ENCODE measurements around the gene PNRC1.
"Not testable (repeated sequence)": the region's sequence is repeated elsewhere in the genome, so short reads cannot be mapped to it uniquely, and the experiment has no call there.

Gene PNRC1

DNA sequence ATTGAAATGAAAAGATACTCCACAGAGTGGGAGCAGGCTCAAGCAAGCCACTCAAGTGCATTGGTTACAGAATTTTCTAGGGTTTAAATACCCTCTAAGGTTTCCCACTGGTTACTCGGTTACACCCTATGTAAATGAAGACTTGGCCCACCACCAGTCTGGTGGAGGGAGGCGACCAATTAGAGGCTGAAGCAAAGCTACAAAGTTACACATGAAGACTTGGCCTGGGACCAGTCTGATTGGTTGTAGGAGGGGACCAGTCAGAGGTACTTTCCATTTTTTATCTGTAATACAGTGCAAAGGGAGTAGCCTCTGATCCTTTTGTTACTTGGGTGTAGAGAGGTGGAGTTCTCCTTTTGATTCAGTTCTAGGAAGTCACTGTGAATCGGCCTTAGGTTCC lies 29.7 kb downstream of the PNRC1 start:
- no peak for DNase-seq (ENCODE audit: low read depth)

DNA sequence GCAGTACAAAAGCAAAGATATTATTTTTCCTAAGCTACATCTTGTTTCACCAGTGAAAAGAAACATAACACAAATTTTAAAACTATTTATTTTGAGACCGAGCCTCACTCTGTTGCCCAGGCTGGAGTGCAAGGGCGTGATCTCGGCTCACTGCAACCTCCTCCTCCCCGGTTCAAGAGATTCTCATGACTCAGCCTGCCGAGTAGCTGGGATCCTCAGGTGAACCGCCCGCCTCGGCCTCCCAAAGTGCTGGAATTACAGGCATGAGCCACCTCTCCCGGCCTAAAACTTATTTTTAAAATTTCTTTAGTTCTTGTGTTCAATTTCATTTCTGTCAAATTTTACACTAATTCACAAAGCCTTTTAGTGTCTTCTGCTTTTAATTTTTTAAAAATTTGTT lies 31.4 kb downstream of the PNRC1 start:
- no peak for DNase-seq (ENCODE audit: low read depth)

DNA sequence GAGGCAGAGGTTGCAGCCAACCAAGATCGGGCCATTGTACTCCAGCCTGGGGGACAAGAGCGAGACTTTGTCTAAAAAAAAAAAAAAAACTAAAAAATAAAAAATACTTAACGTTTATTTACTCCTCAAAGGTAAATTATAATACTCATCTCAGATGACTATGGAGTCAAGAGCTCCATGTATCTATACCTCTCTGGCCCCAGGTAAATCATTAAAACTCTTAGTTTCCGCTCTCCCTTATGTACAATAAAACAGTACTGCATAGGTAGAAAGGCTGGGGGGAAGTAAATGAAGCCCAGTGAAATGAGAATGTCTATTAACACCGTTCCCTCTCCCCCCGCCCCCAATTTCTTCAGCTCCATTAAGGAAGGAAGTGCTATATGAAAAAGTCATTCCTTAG lies 36.2 kb downstream of the PNRC1 start:
- no peak for DNase-seq (ENCODE audit: low read depth)

DNA sequence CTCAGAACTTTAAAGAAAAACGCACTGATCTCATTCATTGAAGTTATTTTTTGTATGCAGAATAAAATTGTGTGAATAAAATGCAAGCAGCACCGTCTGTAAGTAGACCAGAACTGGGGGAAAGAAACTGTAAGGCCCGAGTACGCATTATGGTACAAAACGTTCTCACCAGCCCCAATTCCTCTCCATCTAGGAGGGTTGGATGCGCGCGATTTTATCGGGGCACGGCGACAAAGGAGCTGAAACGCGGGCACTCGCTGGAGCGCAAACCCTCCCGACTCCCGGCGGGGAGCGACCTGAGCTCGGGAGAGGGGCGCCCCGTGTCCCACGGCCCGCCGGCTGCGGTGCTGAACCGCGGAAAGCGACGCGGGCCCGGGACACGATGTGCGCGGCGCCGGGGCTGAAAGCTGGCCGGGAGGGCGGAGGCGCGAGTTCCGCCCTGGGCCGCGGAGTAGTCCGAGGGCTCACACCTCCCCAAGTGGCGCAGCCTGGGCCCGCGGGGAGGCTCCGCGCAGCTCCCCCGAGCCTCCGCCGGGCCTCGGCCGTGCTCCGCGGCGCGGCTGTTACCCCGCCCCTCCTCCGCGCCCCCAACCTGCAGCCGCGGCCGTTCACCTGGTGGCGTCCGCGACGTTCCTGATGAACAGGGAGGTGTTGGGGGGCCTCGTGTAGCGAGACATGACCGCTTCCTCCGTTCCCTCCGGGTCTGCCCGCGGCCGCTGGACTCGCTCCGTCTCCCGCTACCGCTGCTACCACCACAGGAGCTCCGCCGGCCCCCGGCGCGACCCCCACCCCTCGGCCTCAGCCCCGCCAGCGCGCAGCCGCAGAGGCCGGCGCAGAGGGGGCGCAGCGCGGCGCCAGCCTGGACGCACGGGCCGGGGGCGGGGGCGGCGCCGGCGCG lies 36.9 kb downstream of the PNRC1 start, which contains the start of gene SRSF12:
TSS of gene SRSF12 (minus strand) at position 861 of the 898 bp plus-strand sequence. CDS start at position 677, 184 bp downstream.
- DNase-seq (ENCODE audit: low read depth) = no peak

DNA sequence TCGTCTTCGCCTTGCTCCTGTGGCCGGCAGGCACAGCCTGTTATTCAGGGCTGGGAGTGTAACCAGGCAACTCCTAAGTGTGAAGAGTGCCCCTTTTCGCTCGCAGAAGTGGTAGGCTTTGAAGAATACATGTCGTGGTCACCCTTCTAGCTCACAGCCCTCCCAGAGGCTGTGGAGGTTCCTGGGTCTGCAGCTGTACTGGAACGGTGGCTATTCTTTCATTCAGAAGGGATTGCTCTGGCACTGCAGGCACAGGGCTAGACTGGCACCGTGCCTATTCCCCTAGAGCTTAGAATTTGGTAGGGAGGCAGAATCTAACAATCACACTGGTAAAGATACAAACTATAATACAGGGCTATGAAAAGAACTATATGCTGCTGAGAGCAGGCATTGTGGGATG lies 38.4 kb downstream of the PNRC1 start:
- DNase-seq (ENCODE audit: low read depth) = no peak

DNA sequence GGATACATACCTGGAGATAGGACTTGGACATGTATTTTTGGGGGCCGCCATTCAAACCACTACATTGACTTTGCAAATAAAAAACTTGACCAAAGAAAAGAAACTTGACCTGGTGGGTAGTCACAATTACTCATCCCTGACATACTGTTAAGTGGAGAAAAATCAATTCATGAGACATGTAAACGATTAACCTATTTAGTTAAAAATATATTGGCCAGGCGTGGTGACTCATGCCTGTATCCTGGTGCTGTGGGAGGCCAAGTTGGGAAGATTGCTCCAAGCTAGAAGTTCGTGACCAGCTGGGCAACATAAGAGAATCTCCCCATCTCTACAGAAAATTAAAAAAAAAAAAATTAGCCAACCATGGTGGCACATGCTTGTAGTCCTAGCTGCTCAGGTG lies 39.8 kb downstream of the PNRC1 start:
- DNase-seq (ENCODE audit: low read depth) = no peak

DNA sequence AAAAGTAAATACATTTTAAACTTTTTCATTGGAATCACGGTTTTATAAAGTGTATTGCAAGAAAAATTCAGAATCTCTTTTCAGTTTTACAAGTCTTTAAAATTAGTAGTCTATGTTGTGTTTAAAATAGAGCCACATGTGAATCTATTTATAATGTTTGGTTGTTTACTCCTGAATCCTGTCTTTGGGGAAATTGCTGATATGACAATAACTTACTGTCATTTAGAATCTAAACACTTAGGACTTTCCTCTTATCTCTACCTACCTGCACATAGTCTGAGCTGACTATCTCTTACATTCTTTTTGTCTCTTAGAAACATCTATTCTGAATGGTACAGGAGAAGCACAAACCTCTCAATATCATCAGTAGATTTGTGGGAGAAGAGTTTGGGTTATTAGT lies 41.4 kb downstream of the PNRC1 start:
- DNase-seq (ENCODE audit: low read depth) = no peak

DNA sequence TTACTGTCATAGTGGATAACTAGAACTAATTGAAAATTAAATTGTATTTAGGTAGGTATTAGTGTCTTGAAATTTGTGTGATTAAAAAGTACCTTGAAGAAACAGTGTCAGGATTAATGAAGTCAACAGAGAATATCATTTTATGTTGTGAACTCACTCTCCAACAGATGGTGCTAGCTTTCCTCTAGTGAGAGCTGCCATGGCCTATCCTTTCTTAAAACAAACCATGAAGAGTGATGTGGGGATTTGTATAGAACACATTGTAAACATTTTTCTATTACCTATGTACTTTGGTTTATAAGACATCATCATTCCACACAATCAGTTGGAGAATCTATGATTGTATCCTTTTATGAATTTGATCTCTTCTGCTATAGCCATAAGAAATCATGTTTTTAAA lies 42.1 kb downstream of the PNRC1 start:
- no peak for DNase-seq (ENCODE audit: low read depth)

DNA sequence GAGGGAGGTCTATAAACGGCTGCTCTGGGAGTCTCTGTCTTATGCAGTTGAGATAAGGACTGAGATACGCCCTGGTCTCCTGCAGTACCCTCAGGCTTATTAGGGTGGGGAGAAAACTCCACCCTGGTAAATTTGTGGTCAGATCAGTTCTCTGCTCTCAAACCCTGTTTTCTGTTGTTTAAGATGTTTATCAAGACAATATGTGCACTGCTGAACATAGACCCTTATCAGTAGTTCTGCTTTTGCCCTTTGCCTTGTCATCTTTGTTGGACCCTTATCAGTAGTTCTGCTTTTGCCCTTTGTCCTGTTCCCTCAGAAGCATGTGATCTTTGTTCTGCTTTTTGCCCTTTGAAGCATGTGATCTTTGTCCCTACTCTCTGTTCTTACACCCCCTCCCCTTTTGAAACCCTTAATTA lies 47.7 kb downstream of the PNRC1 start:
- not testable (repeated sequence) for DNase-seq (ENCODE audit: low read depth)

DNA sequence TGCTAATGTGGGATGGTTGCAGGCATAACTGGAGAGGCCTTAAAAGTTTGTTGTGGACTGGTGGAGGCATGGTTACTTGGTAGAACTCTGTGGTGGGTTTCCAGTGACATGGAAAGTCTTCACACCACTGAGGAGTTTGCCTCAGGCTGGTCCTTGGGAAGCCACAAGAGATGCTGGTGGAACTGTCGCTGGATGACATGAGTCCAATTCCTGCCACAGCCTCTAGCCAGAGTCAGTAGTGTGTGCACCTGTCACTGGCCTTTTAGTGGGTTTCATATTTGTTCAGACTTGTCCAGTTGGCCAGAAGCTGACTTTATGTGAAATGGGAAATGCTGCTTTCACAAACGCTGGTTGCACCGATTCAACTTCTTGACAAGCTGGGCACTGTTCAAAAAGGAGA lies 51.0 kb downstream of the PNRC1 start:
- DNase-seq (ENCODE audit: low read depth) = no peak

DNA sequence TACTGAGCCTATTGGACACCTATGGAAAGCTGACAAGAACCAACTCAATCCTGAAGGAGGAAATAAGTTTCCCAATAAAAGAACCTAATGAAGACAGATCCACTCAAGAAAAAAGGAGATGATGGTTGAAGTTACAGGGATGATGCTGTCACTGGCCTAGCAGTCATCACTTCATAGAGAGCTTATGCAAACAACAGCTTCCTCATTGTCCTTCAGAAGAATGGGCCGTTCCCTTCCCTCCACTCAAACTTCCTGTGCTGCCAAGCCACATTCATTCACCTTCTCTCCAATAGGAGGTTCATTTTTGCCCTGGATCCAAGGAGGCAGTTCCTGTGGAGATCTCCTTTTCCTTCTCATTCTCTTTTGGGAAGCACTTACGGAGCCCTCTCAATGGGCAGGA lies 51.5 kb downstream of the PNRC1 start:
- DNase-seq (ENCODE audit: low read depth) = no peak

DNA sequence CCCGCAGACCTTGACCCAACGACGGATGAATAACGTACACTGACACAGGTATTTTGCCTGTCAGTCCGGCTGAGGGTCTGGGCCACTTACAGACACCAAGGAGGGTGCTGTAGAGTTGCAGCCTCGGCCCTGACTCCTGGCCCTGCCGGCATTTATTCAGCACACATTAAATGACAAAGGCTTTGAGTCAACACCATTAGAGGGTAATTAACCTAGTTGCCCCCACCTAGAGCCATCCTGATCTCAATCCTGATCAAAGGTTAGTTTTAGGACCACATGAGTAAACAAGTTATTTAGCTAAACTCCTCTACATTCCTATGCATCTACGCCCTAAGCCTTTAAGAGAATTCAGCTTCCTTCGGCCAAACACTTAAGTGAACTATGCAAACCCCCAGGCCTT lies 53.4 kb downstream of the PNRC1 start:
- DNase-seq (ENCODE audit: low read depth) = no peak

DNA sequence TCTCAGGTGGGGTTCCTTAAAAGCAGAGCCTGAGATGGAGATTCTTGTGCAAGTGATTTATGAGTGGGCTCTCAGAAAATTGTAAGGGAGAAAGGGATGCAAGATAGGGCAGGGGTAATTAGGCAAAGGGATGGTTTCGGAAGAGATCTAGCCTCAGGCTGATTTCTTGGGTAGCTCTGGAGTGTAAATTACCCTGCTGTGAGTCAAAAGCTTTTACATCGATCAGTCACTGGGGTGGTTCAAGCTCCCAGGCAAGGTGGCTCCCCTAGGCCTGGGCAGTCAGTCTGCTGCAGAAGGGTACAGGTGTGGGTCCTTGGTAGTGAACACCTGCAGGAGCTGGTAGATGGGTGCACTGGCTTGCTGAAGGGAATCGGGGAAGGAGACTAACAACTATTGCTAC lies 54.2 kb downstream of the PNRC1 start:
- no peak for DNase-seq (ENCODE audit: low read depth)
